ENCODE data around the gene SEPTIN10.

DNA sequence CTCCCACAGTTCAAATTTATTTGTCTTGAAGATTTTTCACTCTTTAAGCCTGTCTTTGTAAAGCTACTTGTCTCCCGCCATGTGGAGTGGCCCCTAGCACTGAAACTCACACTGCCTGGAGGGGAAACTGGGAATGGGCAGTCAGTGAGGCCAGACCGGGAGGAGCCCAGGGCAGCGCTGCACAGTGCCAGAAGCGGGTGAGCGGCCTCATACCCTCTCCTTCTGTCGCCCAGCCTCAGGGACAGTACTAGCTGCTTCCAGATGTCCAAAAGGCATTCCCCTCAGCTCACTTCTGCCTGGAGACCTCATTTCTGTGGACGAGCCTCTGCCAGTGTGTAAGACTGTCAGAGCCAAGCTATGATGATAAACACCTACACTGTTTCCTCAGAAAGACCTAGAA is 79.9 kb downstream of the SEPTIN10 start:
- no peak for TF ChIP-seq CTCF (IDR thresholded peaks at IDR 0.05)
- TF ChIP-seq POLR2A (IDR thresholded peaks at IDR 0.05) = no peak

Measured in vagina (tissue), 2 donors.